GM12878 (cell line): ENCODE data around the gene NEK2. TPM values are rescaled to one million over a fixed set of nuclear protein-coding genes. Genes with fewer than 3 reads are reported as not detected.

ENCODE experiments used
- ATAC-seq: fragments of 200-7000 bp; cut with Tn5 transposase; 3 replicates; pipeline ENCODE4 v1.9.1; 2020; ENCODE audit warnings: mild to moderate bottlenecking, moderate library complexity
- BruUV-seq: library from RNA; stranded (reverse); fragments of 400-500 nt; replicated peaks from 2 replicates; lab custom pipeline; 2021; lab: Mats Ljungman, UMichigan
- CTCF ChIA-PET: fragments of 300-600 bp; sonication (Branson Sonifier 250); formaldehyde crosslinking; extraction: SDS; loops from one replicate; lab custom pipeline; 2021; ENCODE audit warnings: inconsistent platforms; lab: Yijun Ruan, JAX
- POLR2A ChIA-PET: fragments of 350-600 bp; formaldehyde crosslinking; extraction: SDS; loops from one replicate; lab custom pipeline; 2021; ENCODE audit warnings: inconsistent platforms; lab: Charles Lee
- RAD21 ChIA-PET: fragments of 300-600 bp; sonication (Branson Sonifier 250); formaldehyde crosslinking; loops from one replicate; lab custom pipeline; 2023; ENCODE audit warnings: antibody characterized with exemption; ENCODE audit not compliant: unreplicated experiment; lab: Charles Lee
- SMC1A ChIA-PET: fragments of 300-600 bp; sonication (Branson Sonifier 250); formaldehyde crosslinking; loops from one replicate; lab custom pipeline; 2023; ENCODE audit not compliant: unreplicated experiment, uncharacterized antibody; lab: Charles Lee
- DNase-seq: peaks from one replicate; pipeline ENCODE4 v3.0.0-alpha.2; 2011; ENCODE audit warnings: low read depth, low spot score
- FAIRE-seq: peaks from 3 replicates; lab custom pipeline; 2011; peaks lifted over from hg19 to GRCh38; lab: Jason Lieb, UNC
- H2AFZ ChIP-seq: 2 replicates; pipeline ENCODE4 v1.6.0; 2011; ENCODE audit warnings: low read depth, low read length, control low read depth; ENCODE audit not compliant: control insufficient read depth
- H3K27ac ChIP-seq: 2 replicates; pipeline ENCODE4 v1.5.1; 2011; ENCODE audit warnings: control low read depth; ENCODE audit not compliant: control insufficient read depth, insufficient read depth
- H3K27me3 ChIP-seq, 2 experiments: replicated peaks in 1 of 2; 2 replicates each; pipeline versions ENCODE4 v1.6.0 to v1.6.1; 2011; ENCODE audit warnings: low read length in 1 of 2; ENCODE audit not compliant: control insufficient read depth in 2 of 2, insufficient read depth in 2 of 2
- H3K36me3 ChIP-seq, 2 experiments: 2 replicates each; pipeline ENCODE4 v1.5.1; 2011; ENCODE audit warnings: low read length in 1 of 2; ENCODE audit not compliant: control insufficient read depth in 2 of 2, insufficient read depth in 2 of 2
- H3K4me1 ChIP-seq: 2 replicates; pipeline ENCODE4 v1.6.1; 2011; ENCODE audit warnings: mild to moderate bottlenecking, low read length, moderate library complexity, mixed read lengths; ENCODE audit not compliant: control insufficient read depth, insufficient read depth
- H3K4me2 ChIP-seq: 2 replicates; pipeline ENCODE4 v1.6.0; 2011; ENCODE audit warnings: control low read depth; ENCODE audit not compliant: control insufficient read depth, insufficient read depth
- H3K4me3 ChIP-seq: fragments of 200-600 bp; sonication (generic); 2 replicates; pipeline ENCODE4 v1.5.1; 2016
- H3K79me2 ChIP-seq: 2 replicates; pipeline ENCODE4 v1.6.0; 2011; ENCODE audit warnings: low read length; ENCODE audit not compliant: control insufficient read depth, insufficient read depth
- H3K9ac ChIP-seq: 2 replicates; pipeline ENCODE4 v1.8.0; 2011; ENCODE audit warnings: low read length, control low read depth, mixed read lengths; ENCODE audit not compliant: control insufficient read depth, insufficient read depth
- H3K9me3 ChIP-seq: replicated peaks from 3 replicates; pipeline ENCODE4 v1.5.1; 2011; ENCODE audit warnings: mild to moderate bottlenecking, low read length; ENCODE audit not compliant: control insufficient read depth, insufficient read depth
- H4K20me1 ChIP-seq: 2 replicates; pipeline ENCODE4 v1.6.0; 2011; ENCODE audit not compliant: control insufficient read depth, insufficient read depth
- BRCA1 ChIP-seq: IDR thresholded peaks from 2 replicates; pipeline ENCODE4 v1.6.1; 2011; ENCODE audit warnings: low read depth, low read length, improper control_type of control experiment
- GATAD2B ChIP-seq: fragments of 450-650 bp; conservative IDR thresholded peaks from 2 replicates; pipeline ENCODE4 v1.6.1; 2017; ENCODE audit warnings: low read depth, mild to moderate bottlenecking, moderate library complexity
- KAT2A ChIP-seq: conservative IDR thresholded peaks from 2 replicates; pipeline ENCODE4 v1.6.1; 2011; ENCODE audit warnings: low read depth, low read length; ENCODE audit not compliant: control insufficient read depth
- NR2F1 ChIP-seq: fragments of 450-650 bp; conservative IDR thresholded peaks from 2 replicates; pipeline ENCODE4 v1.6.1; 2017; ENCODE audit warnings: mild to moderate bottlenecking
- POLR2AphosphoS5 ChIP-seq: IDR thresholded peaks from 2 replicates; pipeline ENCODE4 v1.6.1; 2011; ENCODE audit warnings: mild to moderate bottlenecking, low read length, inconsistent platforms
- YY1 ChIP-seq: IDR thresholded peaks from 2 replicates; pipeline ENCODE4 v1.6.1; 2011; ENCODE audit warnings: low read depth, mild to moderate bottlenecking, low read length
- WGBS: methylation state at CpG from one replicate; pipeline ENCODE4 v1.1.6; 2016; ENCODE audit warnings: low lambda C conversion rate; ENCODE audit not compliant: insufficient replicate concordance, insufficient coverage; ENCODE audit errors: missing lambda C conversion rate; 5-methylcytosine and 5-hydroxymethylcytosine counted together
- in situ Hi-C: fragments of 300-500 bp; cut with MboI; formaldehyde crosslinking; loops from 9 replicates; pipeline ENCODE4 v1.14.3; 2018; ENCODE audit warnings: mixed read lengths
- intact Hi-C: fragments of 100-400 bp; cut with micrococcal nuclease; formaldehyde crosslinking; loops from one replicate; pipeline ENCODE4 v1.14.2; 2022; ENCODE audit not compliant: unreplicated experiment
- polyA plus RNA-seq, 11 experiments: library from polyadenylated mRNA; depleted of rRNA in 4 of 11; unstranded in 6 of 11; stranded (reverse) in 5 of 11; fragments of >200 nt; fragmentation: Nextera tagmentation in 4 of 11; fragmentation: Illumina TruSeq in 1 of 11; extraction: Ambion mirVana in 4 of 11; extraction: Trizol in 1 of 11; gene quantifications; 1 replicate in 1 of 11; 2 replicates in 10 of 11; pipeline versions ENCODE4 v1.2.1 to v1.2.3, GENCODE V29; 2011 to 2016; ENCODE audit warnings: inconsistent platforms in 2 of 11, missing spikeins in 2 of 11, low read depth in 1 of 11
- total RNA-seq, 4 experiments: library from RNA; depleted of rRNA in 3 of 4; stranded (reverse); fragments of >200 nt in 3 of 4; fragmentation: Illumina TruSeq in 1 of 4; extraction: Trizol in 1 of 4; gene quantifications; 2 replicates each; pipeline versions ENCODE4 v1.2.1 to v1.2.3, GENCODE V29; 2013 to 2021

The NEK2 gene
- total and polyA plus RNA-seq, 10 of the 15 experiments (the other 5 are each of a cell fraction or from before 2014, with no cell fraction given), result 16.7 to 49.7 (median 36.9) TPM

DNA sequence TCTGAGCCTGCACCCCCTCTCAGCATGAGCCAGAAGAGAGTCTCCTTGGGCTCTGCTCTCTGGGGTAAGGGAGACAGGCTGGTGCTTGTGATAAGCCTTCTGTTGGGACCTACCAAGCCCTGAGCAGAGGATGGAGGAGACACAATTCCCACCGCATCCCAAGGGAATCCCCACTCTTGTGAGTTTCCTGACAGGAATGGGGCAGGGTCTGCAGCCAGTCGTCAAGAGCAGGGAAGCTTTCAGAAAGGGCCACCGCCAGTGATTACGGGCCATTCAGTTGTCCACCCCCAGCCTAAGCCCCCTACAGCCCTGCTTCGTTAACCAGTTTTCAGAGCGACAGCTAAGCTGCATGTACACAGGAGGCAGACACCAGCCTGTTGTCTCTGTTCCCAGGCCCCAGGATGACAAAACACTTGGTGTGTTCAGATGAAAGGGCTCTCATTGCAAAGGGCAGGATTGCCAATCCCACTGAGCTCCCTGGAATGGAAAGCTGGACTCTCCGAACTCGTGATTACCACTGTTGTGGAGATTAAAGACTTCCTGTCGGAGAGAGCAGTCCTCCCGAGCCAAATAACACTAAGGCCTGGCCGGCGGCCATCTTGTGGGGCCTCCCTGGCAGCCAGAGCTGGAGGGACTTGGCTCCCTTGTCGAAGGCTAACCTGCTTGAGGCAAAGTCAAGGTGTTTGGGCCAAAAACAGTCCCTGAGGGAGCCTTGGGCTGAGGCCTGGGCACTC lies 59.0 kb downstream of the NEK2 start:
- H3K27me3 ChIP-seq, result no peaks in the 10 kb centered on the region
- H3K36me3 ChIP-seq, result no peaks in the 10 kb centered on the region
- WGBS, result 72% methylated on average over 13 of the region's 13 CpGs
- intact Hi-C loops (no loop called here), in situ Hi-C loops (no loop called here)
- CTCF ChIA-PET, result interaction anchor here (0.9 kb wide), 1 partner anchor 35 kb away, joined by 3 read pairs; no protein-coding TSS in a partner anchor
- no peak overlapping the region for H3K9ac ChIP-seq
- RAD21 ChIA-PET, result no interaction called here
- DNase-seq, result no peak
- no peak overlapping the region for H3K4me2 ChIP-seq
- H3K9me3 ChIP-seq, result no peaks in the 10 kb centered on the region
- no peak for ATAC-seq
- H3K79me2 ChIP-seq, result no peaks in the 10 kb centered on the region
- POLR2A ChIA-PET, result interaction anchor here (1.0 kb wide), 1 partner anchor 992 kb away, joined by 3 read pairs; the partner anchor contains the start of gene ATF3
- no TSS peak for BruUV-seq
- no peak overlapping the region for H3K4me3 ChIP-seq
- FAIRE-seq, result no peak
- no peaks in the 10 kb centered on the region for H4K20me1 ChIP-seq
- H3K27ac ChIP-seq, result no peak overlapping the region
- H3K4me1 ChIP-seq, result no peaks in the 10 kb centered on the region; the same call in 1 of the 2 replicates
- H2AFZ ChIP-seq, result no peak overlapping the region
- SMC1A ChIA-PET, result interaction anchor here (1.2 kb wide), 1 partner anchor 10 kb away, joined by 3 read pairs; no protein-coding TSS in a partner anchor
- TF ChIP-seq POLR2AphosphoS5 (no peak), YY1 (peak; percentile 52; the same call in 1 of the 2 replicates)

DNA sequence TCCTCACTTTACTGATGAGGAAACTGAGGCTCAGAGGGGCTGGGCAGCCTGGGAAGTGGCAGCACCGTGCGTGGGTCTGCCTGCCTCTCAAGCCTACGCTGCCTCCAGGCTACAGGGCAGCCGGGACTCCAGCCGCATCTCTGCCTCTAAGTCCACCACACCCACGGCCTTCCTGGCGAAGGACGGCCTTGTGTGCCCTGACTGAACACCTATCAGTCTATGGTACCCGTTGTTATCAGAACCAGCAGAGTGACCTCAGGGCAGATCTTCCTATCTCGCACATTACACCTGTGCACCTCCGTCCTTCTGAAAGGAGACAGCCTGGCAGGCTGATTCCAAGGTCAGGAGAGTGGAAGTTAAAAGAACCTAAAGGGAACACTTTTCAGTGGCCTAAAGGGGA lies 60.8 kb downstream of the NEK2 start:
- ChIA-PET CTCF (interaction anchor here (0.8 to 1.0 kb wide), 2 partner anchors 22 to 38 kb away, joined by 3 read pairs; no protein-coding TSS in a partner anchor), POLR2A (interaction anchor here (0.6 kb wide), 1 partner anchor 371 kb away, joined by 3 read pairs; no protein-coding TSS in a partner anchor), RAD21 (no interaction called here), SMC1A (interaction anchor here (0.6 to 1.4 kb wide), 2 partner anchors 23 to 27 kb away, joined by 3 read pairs; no protein-coding TSS in a partner anchor)
- ATAC-seq (no peak), DNase-seq (no peak), FAIRE-seq (no peak)
- H3K4me1 ChIP-seq, result no peaks in the 10 kb centered on the region; the same call in 1 of the 2 replicates
- H3K4me2 ChIP-seq, result no peak overlapping the region
- H3K27ac ChIP-seq, result no peak overlapping the region
- no peak overlapping the region for H2AFZ ChIP-seq
- H3K79me2 ChIP-seq, result no peaks in the 10 kb centered on the region
- no peaks in the 10 kb centered on the region for H3K36me3 ChIP-seq
- intact Hi-C loops (no loop called here), in situ Hi-C loops (no loop called here)
- no peak overlapping the region for H3K9ac ChIP-seq
- no peaks in the 10 kb centered on the region for H4K20me1 ChIP-seq
- H3K9me3 ChIP-seq, result no peaks in the 10 kb centered on the region
- TF ChIP-seq KAT2A, result no peak
- TF ChIP-seq BRCA1, result no peak
- no peak for TF ChIP-seq NR2F1
- TF ChIP-seq GATAD2B, result no peak
- H3K4me3 ChIP-seq, result no peak overlapping the region
- 80% methylated on average over 11 of the region's 11 CpGs for WGBS
- no TSS peak for BruUV-seq
- H3K27me3 ChIP-seq, result no peaks in the 10 kb centered on the region
